ENCODE results near the gene SLC25A51.

- TF ChIP-seq ARNTL (CRISPR knock-in tag; IDR thresholded peaks at IDR 0.05; ENCODE audit: borderline replicate concordance, low read depth) (no peak), ZFP3 (CRISPR knock-in tag; IDR thresholded peaks at IDR 0.05) (no peak), SNAI2 (CRISPR knock-in tag; IDR thresholded peaks at IDR 0.05) (no peak), RARB (CRISPR knock-in tag; IDR thresholded peaks at IDR 0.05) (no peak), CREB5 (CRISPR knock-in tag; IDR thresholded peaks at IDR 0.05; ENCODE audit: low read depth) (no peak), PATZ1 (CRISPR knock-in tag; IDR thresholded peaks at IDR 0.05; ENCODE audit: borderline replicate concordance) (no peak), ZNF8 (CRISPR knock-in tag; IDR thresholded peaks at IDR 0.05) (no peak), ESRRG (CRISPR knock-in tag; IDR thresholded peaks at IDR 0.05) (no peak), CSDC2 (CRISPR knock-in tag; IDR thresholded peaks at IDR 0.05) (no peak), CSRNP3 (CRISPR knock-in tag; IDR thresholded peaks at IDR 0.05) (no peak), ZNF70 (CRISPR knock-in tag; IDR thresholded peaks at IDR 0.05) (no peak), ZC3H10 (CRISPR knock-in tag; IDR thresholded peaks at IDR 0.05) (no peak), PPARA (CRISPR knock-in tag; IDR thresholded peaks at IDR 0.05; ENCODE audit: borderline replicate concordance) (no peak)
Observed at GRCh38 chr9:37856551-37856950, 47.4 kb downstream of the SLC25A51 start.

Data from SK-N-SH treated with all-trans-retinoic acid at 6 μM for 48 hours (cell line).